HG03521 (cell line): Measurements from ENCODE around the gene DHRS4.
"Not testable (repeated sequence)": the region's sequence is repeated elsewhere in the genome, so short reads cannot be mapped to it uniquely, and the experiment has no call there.

Experiments
- ATAC-seq: cut with Tn5 transposase; IDR thresholded peaks from one replicate; pipeline ENCODE4 v1.9.1; 2021; ENCODE audit warnings: mild to moderate bottlenecking, moderate library complexity; ENCODE audit not compliant: unreplicated experiment

DHRS4 gene

DNA sequence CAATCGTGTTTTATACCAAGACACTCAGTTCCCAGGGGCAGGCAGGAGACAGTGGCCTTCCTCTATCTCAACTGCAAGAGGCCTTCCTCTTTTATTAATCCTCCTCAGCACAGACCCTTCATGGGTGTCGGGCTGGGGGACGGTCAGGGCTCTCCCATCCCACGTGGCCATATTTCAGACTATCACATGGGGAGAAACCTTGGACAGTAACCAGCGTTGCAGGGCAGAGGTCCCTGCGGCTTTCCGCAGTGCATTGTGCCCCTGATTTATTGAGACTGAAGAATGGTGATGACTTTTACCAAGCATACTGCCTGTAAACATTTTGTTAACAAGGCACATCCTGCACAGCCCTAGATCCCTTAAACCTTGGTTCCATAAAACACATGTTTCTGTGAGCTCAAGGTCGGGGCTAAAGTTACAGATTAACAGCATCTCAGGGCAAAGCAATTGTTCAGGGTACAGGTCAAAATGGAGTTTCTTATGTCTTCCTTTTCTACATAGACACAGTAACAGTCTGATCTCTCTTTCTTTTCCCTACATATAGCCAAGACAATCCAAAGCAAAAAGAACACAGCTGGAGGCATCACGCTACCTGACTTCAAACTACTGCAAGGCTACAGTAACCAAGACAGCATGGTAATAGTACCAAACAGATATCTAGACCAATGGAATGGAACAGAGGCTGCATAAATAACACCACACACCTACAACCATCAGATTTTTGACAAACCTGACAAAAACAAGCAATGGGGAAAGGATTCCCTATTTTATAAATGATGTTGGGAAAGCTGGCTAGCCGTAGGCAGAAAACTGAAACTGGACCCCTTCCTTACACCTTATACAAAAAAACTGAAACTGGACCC, 28.6 kb downstream of the DHRS4 start:
- ATAC-seq, result not testable (repeated sequence)

DNA sequence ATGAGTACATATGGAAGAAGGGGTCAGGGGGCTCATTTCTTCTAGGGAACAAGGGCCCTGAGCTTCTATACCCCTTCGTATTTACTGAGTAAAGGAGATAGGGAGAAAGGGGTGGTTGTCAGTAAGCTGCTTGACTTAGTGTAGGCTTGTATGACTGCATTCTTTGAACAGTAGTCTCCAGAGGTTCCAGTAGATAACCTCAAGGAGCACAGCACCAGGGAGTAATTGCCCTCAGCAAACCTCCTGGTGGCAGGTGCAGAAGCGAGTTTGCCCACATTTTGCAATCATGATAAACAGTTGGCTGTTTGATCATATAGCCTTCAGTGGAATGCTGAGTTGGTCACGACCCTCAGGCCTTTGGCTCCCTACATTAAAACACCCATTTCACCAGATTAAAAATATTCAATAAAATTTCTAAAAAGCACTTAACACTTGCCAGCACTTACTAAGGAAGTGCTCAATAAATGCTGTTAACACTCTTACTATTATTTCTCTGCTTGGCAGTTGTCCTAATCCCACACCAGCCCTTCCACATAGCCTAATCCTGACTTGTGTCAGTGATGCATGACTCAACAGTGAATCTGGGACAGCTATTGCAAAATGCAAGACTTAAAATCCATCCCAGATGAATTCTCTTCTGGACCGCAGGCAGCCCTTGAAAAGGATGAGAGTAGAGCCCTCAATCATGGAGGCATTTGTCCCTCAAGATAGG, 31.5 kb downstream of the DHRS4 start:
- ATAC-seq, result no peak

DNA sequence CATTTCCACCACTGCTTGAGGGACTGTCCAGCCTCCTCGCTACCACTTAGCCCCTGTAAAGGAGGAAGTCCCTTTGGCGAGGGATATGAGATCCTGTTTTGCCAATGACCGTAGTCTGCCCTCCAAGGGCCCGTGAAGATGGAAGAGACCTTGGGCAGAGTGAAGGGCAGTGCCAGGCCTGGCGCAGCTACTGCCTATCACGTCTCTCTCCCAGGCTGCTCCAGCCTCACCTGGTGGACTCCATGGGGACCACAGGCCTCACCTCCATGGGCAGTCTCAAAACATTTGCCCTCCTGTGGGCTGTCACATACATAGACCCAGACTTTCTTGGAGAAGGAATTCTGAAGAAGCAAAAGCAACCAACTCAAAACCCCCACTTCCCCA, 34.6 kb downstream of the DHRS4 start:
- ATAC-seq, result peak; percentile 15

DNA sequence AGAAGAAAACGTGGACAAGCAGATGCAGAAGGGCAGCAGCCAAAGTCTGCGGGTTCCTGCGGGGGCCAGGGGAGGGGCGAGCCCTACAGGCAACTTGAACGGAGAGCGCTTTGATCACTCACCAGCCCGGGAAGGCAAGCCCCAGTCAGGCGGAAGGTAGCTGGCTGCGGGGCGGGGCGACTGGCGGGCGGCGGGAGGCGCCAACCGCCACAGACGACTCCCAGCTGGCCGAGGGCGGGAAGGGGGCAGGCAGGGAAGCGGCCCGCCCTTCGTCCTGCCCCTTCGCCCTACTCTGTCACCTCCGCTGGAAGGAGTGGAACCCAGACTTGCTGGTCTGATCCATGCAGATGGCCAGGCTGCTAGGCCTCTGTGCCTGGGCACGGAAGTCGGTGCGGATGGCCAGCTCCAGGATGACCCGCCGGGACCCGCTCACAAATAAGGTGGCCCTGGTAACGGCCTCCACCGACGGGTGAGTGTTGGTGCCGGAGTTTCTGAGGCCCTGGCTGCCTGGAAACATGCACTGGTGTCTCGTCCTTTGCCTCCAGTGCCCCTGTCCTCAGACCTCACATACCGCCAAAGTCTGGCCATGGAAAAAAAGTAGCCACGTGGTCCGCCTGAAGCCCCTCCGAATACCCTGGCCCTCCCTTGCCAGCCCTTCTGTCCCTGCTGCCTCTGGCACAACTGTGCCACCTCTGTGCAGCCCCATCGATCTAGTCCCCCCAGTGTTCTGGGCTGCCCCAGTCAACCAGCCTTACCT, 35.2 kb downstream of the DHRS4 start, which contains the start of gene DHRS4L2:
Gene DHRS4L2 (plus strand): TSS at position 323 of the 757 bp plus-strand sequence. CDS start 19 bp downstream, at position 342.
- peak; percentile 86 for ATAC-seq

DNA sequence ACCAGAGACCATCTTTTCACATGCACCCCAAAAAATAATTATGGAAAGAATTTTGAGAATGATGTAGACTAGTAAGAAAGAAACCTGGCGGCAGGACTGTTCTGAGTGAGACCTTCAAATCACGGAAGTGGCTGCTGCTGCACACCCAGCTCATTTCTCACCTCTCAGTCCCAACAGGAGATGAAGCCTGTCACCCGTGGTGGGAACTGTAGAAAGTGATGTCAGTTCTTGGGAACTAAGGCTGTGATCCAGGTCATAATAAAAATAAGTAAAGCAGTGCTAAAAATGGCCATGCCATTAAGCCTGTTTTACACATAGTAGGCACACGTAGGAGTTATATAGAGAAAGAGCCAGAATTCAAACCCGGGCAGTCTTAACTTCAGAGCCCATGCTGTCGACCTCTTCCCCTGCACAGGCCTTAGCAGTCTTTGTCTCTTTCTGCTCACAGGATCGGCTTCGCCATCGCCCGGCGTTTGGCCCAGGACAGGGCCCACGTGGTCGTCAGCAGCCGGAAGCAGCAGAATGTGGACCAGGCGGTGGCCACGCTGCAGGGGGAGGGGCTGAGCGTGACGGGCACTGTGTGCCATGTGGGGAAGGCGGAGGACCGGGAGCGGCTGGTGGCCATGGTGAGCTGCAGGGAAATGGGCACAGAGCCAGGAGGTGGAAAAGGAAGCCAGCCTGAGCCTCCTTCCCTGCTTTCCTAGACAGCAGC, 36.3 kb downstream of the DHRS4 start:
- not testable (repeated sequence) for ATAC-seq

DNA sequence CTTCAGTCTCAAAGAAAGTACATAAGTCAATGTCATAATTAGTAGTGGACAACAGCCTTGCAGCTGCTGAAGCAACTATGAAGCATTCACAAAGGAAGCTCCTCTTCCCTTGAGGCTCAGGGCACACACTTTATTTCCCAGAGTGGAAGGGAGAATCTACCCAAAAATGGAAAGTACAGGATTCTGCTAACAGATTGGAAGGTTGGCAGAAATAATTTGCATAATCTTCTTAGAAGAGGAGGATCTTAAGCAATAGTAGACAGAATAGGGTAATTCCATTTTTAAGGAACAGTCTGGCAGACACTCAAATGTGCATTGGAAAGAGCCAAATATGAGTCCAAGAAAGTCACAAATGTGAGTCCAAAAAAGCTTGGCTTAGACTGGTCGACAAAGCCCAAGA, 37.4 kb downstream of the DHRS4 start:
- not testable (repeated sequence) for ATAC-seq

DNA sequence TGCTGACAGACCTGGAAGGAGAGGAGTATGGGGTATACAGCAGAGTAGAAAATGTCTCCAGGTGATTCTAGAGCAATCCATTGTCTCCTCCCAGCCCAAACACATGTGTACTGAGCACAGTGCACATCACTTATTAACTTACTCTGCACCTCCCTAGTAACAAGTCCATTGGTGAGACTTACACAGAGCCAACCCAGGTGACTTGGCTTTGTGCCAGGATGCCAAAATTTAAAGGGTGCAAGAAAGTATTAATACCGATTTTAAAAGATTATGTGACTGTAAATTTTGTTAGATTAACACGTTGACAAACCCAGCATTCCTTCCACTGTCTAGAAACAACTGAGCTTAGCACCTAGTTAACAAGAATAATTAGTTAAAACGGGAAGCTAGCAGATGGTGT, 39.5 kb downstream of the DHRS4 start:
- ATAC-seq, result not testable (repeated sequence)

DNA sequence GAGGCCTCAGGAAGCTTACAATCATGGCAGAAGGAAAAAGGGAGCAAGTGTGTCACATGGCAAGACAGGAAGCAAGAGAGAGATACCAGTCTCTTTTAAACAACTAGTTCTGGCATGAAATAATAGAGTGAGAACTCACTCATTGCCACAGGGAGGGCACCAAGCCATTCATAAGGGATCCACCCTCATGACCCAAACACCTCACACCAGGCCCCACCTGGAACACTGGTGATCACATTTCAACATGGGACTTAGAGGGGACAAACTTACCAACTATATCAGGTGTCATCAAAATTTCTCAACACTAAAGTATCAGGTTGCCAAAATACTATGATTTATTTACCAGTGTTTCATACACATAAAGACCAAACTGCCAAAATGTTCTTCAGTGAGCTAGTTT, 42.4 kb downstream of the DHRS4 start:
- ATAC-seq, result not testable (repeated sequence)

DNA sequence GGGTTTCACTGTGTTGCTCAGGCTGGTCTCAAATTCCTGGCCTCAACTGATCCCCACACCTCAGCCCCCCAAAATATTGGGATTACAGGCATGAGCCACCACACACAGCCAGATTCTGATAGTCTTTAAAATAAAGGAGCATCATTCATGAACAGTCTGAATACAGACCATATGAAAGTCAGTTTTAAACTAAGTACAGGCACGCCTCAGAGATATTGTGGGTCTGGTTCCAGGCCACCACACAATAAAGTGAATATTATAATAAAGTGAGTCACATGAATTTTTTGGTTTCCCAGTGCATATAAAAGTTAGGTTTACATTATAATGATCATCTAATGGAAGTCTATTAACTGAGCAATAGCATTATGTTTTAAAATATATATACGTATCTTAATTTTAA, 43.3 kb downstream of the DHRS4 start:
- not testable (repeated sequence) for ATAC-seq

DNA sequence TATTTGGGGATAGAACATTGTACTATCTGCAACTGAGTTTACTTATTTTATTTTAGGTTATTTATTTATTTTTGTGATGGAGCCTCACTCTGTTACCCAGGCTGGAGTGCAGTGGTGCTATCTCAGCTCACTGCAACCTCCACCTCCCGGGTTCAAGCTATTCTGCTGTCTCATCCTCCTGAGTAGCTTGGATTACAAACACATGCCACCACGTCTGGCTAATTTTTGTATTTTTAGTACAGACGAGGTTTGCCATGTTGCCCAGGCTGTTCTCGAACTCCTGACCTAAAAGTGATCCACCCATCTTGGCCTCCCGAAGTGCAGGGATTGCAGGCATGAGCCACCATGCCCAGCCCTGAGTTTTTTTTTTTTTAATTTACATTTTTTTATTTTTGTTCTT, 46.1 kb downstream of the DHRS4 start:
- ATAC-seq, result not testable (repeated sequence)

DNA sequence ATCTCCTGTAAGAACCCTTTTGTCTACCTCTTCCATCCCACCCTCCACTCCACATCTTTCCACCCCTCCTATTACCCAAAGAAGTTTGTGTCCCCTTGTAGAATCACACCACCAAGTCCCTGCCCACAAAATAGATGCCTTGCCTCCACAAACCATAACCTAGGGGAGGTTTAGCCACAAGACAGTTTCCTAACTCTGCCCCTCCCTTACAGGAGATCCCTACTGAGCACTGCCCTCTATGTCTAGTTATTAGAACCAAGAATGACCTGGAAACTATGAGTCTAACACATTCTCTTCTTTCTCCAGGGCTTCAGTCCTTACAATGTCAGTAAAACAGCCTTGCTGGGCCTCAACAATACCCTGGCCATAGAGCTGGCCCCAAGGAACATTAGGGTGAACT, 47.5 kb downstream of the DHRS4 start:
- ATAC-seq, result not testable (repeated sequence)

DNA sequence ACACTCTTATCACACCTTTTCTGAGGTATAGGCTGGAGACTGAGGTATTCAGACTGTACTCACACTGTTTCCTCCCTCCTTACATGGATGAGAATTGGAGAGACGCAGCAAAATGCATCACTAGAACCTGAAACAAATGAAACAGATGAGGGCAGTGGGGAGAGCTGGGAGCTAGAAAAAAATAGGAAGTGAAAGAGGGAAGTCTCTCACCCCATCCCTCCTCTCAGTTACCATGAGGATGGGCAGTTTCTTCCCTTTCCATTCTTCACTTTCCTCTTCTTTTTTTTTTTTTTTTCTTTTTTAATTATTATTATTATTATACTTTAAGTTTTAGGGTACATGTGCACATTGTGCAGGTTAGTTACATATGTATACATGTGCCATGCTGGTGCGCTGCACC, 48.1 kb downstream of the DHRS4 start:
- ATAC-seq, result not testable (repeated sequence)

DNA sequence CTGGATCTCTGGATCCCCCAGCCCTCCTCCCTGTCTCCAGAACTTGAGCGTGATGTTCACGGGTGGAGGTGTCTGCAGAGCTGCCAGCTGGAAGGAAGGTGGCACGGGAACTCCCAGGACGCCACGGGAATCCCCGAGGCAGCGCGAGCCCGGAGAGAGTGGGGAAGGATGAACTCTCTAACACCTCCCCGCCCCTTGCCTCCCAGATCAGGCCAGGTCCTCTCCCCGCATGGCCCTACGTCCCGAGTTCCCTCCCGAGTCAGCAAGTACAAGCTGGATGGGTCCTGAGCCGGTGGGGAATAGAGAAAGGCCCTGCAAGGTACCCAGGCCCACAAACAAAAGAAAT, 52.9 kb downstream of the DHRS4 start:
- ATAC-seq, result not testable (repeated sequence)

DNA sequence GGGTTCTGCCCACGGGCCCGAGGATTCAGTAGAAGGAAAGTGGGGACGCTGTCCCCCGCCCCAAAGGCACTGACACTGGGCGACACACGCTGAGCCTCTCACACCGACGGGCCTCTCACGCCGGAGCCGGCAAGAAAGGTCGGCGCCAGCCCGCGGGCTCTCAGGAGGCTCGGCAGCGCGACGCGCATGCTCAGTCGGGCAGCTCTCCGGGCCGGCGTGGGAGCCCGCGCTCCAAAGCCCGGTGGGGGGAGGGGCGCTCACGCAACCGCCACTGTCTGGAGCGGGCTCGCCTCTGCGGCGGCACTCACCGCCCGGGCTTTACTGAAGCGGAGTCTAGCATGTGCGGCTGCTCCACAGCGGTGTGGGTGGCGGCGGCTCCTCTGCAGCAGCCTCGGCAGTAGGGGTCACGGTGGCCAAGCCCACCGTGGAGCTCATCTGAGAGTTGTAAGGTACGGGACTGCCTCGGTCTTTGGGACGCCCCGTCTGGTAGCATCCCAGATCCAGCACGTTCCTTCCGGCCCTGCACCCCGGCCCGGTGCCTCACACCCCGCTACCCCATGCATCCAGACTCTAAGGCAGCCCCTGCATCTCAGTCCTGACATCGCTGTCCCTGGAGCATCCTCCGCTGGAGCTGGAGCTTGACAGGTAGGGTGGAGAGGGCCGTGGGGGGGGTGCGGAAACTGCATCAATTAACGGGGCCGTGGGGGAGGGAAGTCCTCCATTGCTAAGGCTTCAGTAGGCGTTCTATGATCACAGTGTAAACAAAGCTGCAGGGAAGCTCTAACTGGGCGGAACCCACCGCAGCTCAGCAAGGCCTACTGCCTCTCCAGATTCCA, 53.5 kb downstream of the DHRS4 start:
- not testable (repeated sequence) for ATAC-seq

DNA sequence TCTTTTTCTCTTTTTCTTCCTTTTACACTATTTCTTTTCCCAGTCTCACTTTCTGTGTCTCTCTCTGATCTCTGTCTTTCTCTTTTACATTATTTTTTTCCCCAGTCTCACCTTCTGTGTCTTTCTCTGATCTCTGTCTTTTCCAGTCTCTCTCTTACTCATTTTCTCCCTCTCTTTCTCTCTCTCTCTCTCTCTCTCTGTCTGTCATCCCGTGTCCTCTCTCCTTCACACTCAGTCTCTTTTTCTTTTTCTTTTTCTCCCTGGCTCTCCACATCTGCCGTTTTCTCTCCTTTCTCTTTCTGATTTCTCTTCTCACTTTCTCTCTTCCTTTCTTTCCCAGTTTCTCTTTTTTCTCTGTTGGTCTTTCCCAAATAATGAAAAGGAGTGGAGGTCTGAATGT, 57.5 kb downstream of the DHRS4 start:
- no peak for ATAC-seq

DNA sequence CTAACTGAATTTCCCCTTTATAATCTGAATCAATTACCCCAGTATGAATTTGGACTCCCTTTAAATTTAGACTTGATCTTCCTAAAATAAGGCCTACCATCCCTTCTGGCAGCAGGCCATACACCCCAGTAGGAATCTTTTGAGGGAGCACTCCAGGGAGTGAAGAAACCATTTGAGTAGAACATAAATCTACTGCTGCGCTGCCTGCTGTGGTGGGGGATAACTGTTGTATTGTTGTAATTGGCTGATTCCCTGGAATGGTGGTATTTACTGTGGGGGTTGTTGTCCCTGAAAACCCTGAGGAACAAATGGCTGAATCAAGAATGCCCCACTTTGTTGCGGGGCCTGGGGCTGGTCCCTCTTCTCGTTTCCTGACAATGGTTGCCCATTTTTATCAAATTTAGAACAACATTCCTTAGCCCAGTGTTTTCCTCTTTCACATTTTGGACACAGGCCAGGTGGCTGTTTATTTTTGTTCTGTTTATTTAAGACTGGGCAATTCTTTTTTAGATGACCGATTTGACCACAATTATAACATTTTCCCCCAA, 59.2 kb downstream of the DHRS4 start:
- ATAC-seq, result not testable (repeated sequence)

DNA sequence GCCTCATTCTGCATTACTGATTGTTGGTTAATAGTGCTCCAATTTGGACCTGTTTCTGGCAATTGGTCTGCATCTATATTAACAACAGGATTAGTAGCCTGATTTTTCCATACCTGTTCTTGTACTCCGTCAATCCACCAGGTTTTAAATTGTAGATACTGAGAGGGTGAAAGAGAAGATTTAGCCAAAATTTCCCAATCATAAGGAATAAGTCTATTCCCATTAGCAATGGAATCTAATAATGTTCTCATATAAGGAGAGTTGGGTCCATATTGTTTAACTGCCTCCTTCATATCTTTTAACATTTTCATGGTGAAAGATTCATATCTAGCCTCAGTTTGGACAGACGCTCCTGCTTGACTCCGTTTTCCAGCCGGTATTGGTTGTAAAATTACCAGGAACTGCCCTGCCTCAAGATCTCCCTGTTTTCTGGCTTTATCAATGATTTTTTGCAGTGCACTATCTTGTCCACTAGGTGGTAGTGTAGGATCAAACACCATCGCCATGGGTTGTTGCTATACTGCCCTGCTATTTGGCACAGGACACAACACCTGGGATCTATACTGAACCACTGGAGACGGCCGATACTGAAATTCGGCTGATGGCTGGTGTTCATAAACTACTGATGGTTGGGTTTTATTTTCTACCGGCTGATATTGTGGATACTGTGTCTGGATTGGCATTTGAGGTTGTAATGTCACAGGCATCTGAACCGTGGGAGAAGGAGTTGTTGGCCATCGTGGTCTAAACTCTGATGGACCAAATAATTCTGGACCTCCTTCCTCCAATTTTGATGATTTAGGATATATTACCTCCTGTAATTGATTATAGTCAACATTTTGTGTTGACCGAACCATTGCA, 60.3 kb downstream of the DHRS4 start:
- peak; percentile 64 for ATAC-seq

DNA sequence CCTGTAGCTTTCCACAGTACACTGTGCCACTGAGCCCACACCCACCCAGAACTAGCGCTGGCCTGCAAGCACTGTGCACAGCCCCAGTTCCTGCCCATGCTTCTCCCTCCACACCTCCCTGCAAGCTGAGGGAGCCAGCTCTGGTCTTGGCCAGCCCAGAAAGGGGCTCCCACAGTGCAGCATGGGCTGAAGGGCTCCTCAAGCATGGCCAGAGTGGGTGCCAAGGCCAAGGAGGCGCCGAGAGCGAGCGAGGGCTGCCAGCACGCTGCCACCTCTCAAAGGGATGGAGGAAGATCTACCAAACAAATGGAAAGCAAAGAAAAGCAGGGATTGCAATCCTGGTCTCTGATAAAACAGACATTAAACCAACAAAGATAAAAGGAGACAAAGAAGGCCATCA, 62.2 kb downstream of the DHRS4 start:
- not testable (repeated sequence) for ATAC-seq
